Suppressor macrophage treated with lipopolysaccharide for 4 hours (primary cell): ENCODE measurements around the gene CCP110.

Source experiments
- DNase-seq: peaks from one replicate; pipeline ENCODE4 v3.0.0-alpha.2; 2020

Gene CCP110

GRCh38 chr16:19555186-19555937 is 31.6 kb downstream of the CCP110 start, which contains the start of gene VPS35L:
Gene VPS35L (plus strand): TSS chr16:19555703. CDS start chr16:19555730, 27 bp downstream.
- peak; percentile 99 for DNase-seq

- peak; percentile 42 for DNase-seq
Measured at GRCh38 chr16:19555938-19556771, 32.4 kb downstream of the CCP110 start.

GRCh38 chr16:19559242-19559910 is 35.6 kb downstream of the CCP110 start:
- peak; percentile 73 for DNase-seq

DNA sequence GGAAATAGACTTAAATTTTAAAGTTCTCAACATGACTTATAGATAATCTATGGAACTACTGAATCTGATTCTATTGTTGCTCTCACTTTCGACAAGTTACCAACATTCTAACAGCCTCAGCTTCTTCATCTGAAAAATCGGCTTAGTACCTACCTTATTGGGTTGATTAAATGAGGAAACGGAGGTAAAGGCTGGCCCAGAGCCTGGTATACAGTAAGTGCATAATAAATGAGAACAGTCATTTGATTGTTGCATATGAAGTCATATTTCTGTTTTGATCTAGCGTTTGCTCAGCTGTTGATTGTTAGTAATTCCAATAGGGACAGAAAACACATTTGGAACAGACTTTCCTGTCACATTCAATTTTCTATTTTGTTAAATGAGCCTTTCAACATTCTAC is 36.3 kb downstream of the CCP110 start:
- no peak for DNase-seq

- DNase-seq, result no peak
Measured at GRCh38 chr16:19563377-19563776, 39.6 kb downstream of the CCP110 start.

- DNase-seq, result no peak
Measured at GRCh38 chr16:19566362-19566761, 42.6 kb downstream of the CCP110 start.

DNA sequence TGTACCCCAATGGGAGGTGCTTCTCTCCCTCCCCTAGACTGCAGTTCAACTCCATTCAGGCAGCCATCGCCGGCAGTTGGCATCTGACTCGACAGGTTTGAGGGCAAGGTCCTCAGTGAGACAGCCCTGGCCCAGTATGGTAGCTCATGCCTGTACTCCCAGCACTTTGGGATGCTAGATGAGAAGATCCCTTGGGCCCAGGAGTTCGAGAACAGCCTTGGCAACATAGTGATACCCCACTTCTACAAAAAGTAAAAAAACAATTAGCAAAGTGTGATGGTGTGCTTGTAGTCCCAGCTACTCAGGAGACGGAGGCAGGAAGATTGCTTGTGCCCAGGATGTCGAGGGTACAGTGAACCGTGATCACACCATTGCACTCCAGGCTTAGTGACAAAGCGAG is 43.8 kb downstream of the CCP110 start:
- no peak for DNase-seq

DNA sequence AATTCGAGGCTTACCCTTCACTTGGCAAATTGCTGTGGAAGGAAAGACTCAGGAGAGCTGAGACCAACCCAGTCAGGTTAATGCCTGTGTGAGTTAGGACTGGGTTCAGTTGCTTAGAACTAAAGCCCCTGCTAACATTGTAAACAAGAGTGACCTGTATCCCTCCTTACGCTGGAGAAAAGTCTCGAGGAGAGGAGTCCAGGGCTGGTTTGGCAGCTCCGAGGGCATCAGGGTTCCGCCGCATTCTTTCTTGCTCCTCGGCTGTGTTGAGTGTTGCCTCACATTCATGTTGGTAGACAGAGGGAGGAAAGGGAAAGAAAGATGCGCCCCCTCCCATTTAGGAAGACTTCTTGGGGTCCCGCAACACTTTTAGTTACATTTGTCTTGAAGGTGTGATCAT is 50.3 kb downstream of the CCP110 start:
- no peak for DNase-seq

DNA sequence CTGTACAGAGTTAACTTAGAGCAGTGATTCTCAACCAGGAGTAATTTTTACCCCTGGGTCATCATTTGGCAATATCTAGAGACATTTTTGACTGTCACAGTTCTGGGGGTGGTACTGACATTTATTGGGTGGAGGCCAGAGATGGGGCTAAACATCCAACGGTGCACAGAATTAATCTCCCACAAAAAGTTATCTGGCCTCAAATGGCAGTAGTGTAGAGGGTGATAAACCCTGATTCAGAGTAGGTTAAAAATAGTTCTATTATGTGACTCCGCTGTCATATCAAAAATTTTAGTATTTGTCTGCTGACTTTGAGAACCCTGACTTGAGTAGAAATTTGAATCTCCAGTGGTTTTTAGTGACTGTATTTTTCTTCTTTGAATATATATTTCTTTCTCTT is 50.9 kb downstream of the CCP110 start:
- DNase-seq, result no peak

DNA sequence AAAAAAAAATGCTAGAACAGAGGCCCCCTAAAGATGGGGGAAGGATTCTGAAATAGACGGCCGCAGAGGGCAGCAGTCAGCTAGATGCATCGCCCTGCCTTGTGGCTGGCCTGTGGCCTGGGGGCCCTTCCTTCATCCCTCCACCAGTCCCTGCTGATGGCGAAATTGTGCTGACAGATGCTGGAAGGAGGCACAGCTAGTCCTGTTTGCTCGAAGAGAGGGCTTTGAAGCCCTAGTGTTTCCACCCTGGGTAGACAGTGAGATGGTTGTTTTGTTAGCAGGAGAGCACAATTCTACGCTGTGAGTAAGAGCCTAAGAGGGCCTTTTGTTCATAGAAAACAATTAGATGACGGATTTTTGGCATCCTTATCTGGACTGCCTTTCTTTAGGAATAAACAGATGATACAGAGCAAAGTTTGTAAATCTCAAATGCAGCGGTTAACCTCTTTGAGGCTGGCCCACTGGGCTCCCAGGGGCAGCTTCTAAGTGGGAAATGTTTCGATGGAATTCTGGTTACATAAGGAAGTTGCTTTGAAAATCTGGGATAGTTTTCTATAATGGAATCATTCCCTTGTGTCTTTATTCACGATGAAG is 54.7 kb downstream of the CCP110 start:
- no peak for DNase-seq

DNA sequence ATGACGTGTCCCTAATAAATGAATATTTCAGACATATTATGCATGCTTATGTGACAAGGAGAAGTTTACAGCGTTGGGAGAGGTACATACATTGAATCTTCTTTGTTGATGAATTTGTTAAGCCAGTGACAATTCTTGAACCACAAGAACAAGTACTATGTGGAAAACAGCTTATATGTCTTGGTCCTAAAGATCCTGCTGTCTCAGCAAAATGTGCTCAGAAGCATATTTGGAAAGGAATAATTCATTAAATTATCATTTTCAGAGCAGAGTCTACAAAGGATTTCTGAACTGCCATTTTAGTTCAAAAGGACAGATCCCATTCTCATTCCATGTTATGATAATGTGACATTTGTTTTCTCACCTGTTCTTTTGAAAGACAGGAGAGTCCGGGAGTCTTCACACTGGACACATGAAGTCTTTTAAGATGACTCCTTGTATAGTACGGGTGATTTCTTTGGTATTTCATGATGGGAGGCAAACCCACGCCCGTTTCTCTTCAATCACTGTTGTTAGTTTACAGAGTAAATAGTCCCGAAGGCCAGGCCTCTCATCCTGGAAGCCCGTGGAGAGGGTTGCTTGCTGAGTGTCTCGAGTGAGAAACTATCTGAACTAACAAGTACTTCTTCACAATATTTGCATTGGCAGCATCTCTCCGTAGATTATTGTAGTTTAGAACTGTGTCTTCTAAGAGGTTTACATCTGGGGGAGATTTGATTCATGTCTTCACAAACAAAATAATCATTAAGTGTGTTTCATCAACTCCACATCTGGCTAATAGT is 58.5 kb downstream of the CCP110 start:
- no peak for DNase-seq

GRCh38 chr16:19583665-19584300 is 60.0 kb downstream of the CCP110 start:
- peak; percentile 50 for DNase-seq

- no peak for DNase-seq
Measured at GRCh38 chr16:19588661-19589060, 64.9 kb downstream of the CCP110 start.

DNA sequence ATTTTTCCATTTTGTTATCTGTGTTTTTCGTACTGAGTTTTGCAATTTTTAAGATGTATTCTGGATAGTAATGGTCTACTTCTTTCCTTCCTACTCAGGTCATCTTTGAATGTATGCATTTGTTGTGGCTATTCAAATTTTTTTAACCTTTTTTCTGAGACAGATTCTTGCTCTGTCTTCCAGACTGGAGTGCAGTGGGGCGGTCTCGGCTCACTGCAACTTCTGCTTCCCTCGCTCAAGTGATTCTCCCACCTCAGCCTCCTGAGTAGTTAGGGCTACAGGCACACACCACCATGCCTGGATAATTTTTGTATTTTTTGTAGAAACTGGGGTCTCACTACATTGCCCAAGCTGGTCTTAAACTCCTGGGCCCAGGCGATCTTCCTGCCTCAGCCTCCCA is 65.4 kb downstream of the CCP110 start:
- DNase-seq, result no peak

GRCh38 chr16:19589771-19590302 is 66.1 kb downstream of the CCP110 start:
- DNase-seq, result no peak

DNA sequence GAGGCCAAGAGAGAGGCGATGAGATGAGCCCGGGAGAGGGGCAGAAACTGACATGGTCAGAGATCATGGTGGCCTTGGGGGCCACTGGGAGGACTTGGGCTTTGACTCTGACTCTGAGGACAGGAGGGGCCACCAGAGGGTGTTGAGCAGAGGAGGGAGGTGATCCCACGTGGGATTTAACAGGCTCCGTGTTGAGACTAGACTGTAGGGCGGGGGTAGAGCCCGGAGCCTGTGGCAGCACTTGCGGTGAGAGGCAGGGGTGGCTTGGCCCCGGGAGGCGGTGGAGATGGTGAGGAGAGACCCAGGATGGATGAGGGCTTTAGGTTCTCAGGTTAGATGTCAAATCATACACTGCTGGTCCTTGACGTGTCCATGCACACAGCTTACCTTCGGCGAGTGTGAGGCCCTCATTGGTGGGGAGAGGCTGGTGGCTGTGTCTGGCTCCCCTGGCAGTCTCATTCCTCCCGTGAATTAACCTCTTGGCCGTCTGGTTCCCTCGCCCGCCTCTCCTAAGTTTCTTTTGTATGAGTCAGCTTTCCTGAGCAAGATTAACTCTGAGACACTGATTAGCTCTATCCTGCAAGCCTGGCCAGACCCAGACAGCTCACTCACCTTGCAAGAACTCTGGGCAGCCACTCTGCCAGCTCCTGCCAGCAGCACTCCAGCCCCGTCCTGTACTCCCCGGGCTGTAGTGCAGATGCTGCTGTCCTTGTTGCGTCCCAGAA is 71.5 kb downstream of the CCP110 start:
- DNase-seq, result no peak

DNA sequence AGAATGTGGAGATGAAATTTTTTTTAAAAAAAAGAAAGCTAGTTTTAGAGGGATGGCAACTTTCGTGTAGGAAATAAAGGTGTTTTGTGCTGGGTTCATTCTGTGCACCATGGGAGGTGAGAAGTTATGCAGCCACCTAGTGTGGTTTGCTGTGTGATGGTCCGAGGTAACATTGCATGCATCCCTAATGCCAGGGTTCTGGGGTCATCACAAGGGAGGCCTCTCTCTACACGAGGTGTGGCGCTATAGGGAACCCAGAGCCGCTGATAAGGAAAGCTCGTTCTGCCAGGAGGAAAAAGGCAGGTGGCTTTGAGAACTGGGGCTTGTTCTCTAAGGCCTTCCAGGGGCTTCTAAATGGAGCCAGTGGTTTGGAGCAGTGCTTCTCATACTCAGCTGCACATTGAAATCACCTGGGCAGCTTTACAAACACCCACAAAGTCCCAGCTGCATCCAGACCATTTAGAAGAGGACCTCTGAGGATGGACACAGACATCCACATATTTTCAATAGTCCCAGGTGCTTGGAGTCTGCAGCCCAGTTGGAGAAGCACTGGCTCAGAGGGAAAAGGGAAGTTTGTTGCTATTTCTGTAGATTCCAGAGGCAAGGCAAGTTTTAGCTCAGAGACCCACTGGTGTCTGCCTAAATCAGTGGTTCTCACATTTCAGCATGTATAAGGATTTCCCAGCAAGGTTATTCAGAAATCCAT is 75.2 kb downstream of the CCP110 start:
- no peak for DNase-seq

GRCh38 chr16:19599968-19600716 is 76.4 kb downstream of the CCP110 start:
- no peak for DNase-seq
